Suppressor macrophage treated with lipopolysaccharide for 4 hours (primary cell): Measurements from ENCODE around the gene SCG3.

ENCODE experiments used
- DNase-seq: peaks from one replicate; pipeline ENCODE4 v3.0.0-alpha.2; 2020

Gene SCG3

GRCh38 chr15:51680321-51680720, 982 bp upstream of the SCG3 start:
- no peak for DNase-seq

GRCh38 chr15:51687565-51687964, 6.3 kb downstream of the SCG3 start:
- DNase-seq: no peak

GRCh38 chr15:51688863-51689262, 7.6 kb downstream of the SCG3 start:
- DNase-seq: no peak

GRCh38 chr15:51692154-51692553, 10.9 kb downstream of the SCG3 start:
- DNase-seq: peak; percentile 87

- DNase-seq: no peak
Measured at GRCh38 chr15:51696566-51696965, 15.3 kb downstream of the SCG3 start.

GRCh38 chr15:51697163-51697562, 15.9 kb downstream of the SCG3 start:
- DNase-seq: no peak

- DNase-seq: no peak
Measured at GRCh38 chr15:51699373-51699772, 18.1 kb downstream of the SCG3 start.

- no peak for DNase-seq
Measured at GRCh38 chr15:51702710-51703109, 21.4 kb downstream of the SCG3 start.

GRCh38 chr15:51706291-51706690, 25.0 kb downstream of the SCG3 start:
- no peak for DNase-seq

GRCh38 chr15:51706926-51707608, 25.8 kb downstream of the SCG3 start:
- DNase-seq: no peak

- DNase-seq: no peak
Measured at GRCh38 chr15:51708013-51708412, 26.7 kb downstream of the SCG3 start.

GRCh38 chr15:51709031-51709430, 27.7 kb downstream of the SCG3 start:
- DNase-seq: peak; percentile 47

GRCh38 chr15:51714162-51714561, 32.9 kb downstream of the SCG3 start:
- DNase-seq: no peak

- DNase-seq: no peak
Measured at GRCh38 chr15:51714911-51715310, 33.6 kb downstream of the SCG3 start.

- no peak for DNase-seq
Measured at GRCh38 chr15:51718219-51718618, 36.9 kb downstream of the SCG3 start.

- no peak for DNase-seq
Measured at GRCh38 chr15:51718746-51719145, 37.4 kb downstream of the SCG3 start.

GRCh38 chr15:51720201-51720995, 39.1 kb downstream of the SCG3 start:
- DNase-seq: no peak

GRCh38 chr15:51721199-51721960, 40.1 kb downstream of the SCG3 start:
- DNase-seq: no peak

GRCh38 chr15:51724199-51724598, 42.9 kb downstream of the SCG3 start:
- DNase-seq: no peak

GRCh38 chr15:51724673-51725072, 43.4 kb downstream of the SCG3 start:
- no peak for DNase-seq

GRCh38 chr15:51726302-51727073, 45.2 kb downstream of the SCG3 start:
- DNase-seq: peak; percentile 53

- no peak for DNase-seq
Measured at GRCh38 chr15:51727141-51727897, 46.0 kb downstream of the SCG3 start.
